ENCODE results near the gene EXOC2.

DNA sequence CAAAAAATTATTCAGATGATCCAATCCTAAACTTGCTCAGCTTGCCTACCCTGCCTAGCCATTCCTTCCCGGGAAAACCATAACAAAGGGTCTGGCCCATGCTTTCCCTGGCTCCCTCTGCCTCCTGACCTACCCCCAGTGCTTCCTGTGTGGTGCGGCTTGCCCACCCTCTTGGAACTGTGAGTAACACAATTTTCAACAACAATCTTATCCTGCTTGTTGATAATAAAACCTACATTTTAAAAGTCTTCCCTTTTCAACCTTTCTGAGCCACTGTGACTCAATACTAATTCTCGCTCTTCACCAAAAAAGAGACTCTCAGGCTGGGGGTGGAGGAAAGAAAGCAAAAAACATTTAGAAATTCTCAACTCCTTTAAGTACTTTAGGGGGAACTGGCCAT is 18.0 kb downstream of the EXOC2 start:
- TF ChIP-seq CTCF (IDR thresholded peaks at IDR 0.05) (no peak), SIN3A (IDR thresholded peaks at IDR 0.05; ENCODE audit: borderline replicate concordance, insufficient read depth, low read depth, low read length) (no peak), POLR2AphosphoS5 (IDR thresholded peaks at IDR 0.05; ENCODE audit: low read depth, low read length) (no peak)

All from Panc1 (cell line).